GM23338 (cell line): ENCODE measurements around the gene SCN1B. TPM values are rescaled to one million over a fixed set of nuclear protein-coding genes. Genes with fewer than 3 reads are reported as not detected.
A peak's percentile ranks its signal among the peaks of the same experiment; 100 is the strongest.

Experiments used
- ATAC-seq: fragments of 200-7000 bp; cut with Tn5 transposase; 3 replicates; pipeline ENCODE4 v1.9.1; 2020
- DNase-seq: peaks from one replicate; pipeline ENCODE4 v3.0.0-alpha.2; 2015; ENCODE audit warnings: low spot score
- H2AFZ ChIP-seq: fragments of 200-600 bp; sonication (generic); 2 replicates; pipeline ENCODE4 v1.8.0; 2016; ENCODE audit warnings: antibody characterized with exemption, mild to moderate bottlenecking, moderate library complexity
- H3F3A ChIP-seq: fragments of 200-600 bp; sonication (generic); replicated peaks from 2 replicates; pipeline ENCODE4 v1.8.0; 2017; ENCODE audit warnings: antibody characterized with exemption, mixed run types, low read depth
- H3K27ac ChIP-seq: fragments of 200-600 bp; sonication (generic); 2 replicates; pipeline ENCODE4 v1.6.1; 2016; ENCODE audit warnings: low read depth
- H3K27me3 ChIP-seq: fragments of 200-600 bp; sonication (generic); 2 replicates; pipeline ENCODE4 v1.8.0; 2016; ENCODE audit warnings: mild to moderate bottlenecking, mixed run types, moderate library complexity; ENCODE audit not compliant: insufficient read depth
- H3K36me3 ChIP-seq: fragments of 200-600 bp; sonication (generic); 2 replicates; pipeline ENCODE4 v1.8.0; 2016; ENCODE audit warnings: mild to moderate bottlenecking; ENCODE audit not compliant: insufficient read depth
- H3K4me1 ChIP-seq: fragments of 200-600 bp; sonication (generic); 2 replicates; pipeline ENCODE4 v1.8.0; 2016; ENCODE audit warnings: mild to moderate bottlenecking, moderate library complexity; ENCODE audit not compliant: insufficient read depth
- H3K4me2 ChIP-seq: fragments of 200-600 bp; sonication (generic); 2 replicates; pipeline ENCODE4 v1.7.1; 2017; ENCODE audit warnings: mixed run types
- H3K4me3 ChIP-seq: fragments of 200-600 bp; sonication (generic); 2 replicates; pipeline ENCODE4 v1.6.1; 2016; ENCODE audit warnings: mixed run types
- H3K79me2 ChIP-seq: fragments of 200-600 bp; sonication (generic); replicated peaks from 2 replicates; pipeline ENCODE4 v1.8.0; 2017; ENCODE audit warnings: mild to moderate bottlenecking; ENCODE audit not compliant: insufficient read depth
- H3K9me2 ChIP-seq: fragments of 200-600 bp; sonication (generic); 2 replicates; pipeline ENCODE4 v1.8.0; 2017; ENCODE audit not compliant: insufficient read depth
- H4K20me1 ChIP-seq: fragments of 200-600 bp; sonication (generic); replicated peaks from 2 replicates; pipeline ENCODE4 v1.8.0; 2017; ENCODE audit warnings: mild to moderate bottlenecking; ENCODE audit not compliant: insufficient read depth
- H3K27ac Mint-ChIP-seq: 2 replicates; pipeline ENCODE4 v1.8.0; 2020; ENCODE audit warnings: inconsistent platforms, mild to moderate bottlenecking, moderate library complexity, mixed read lengths
- H3K27me3 Mint-ChIP-seq: 3 replicates; pipeline ENCODE4 v1.8.0; 2022; ENCODE audit warnings: low read depth, mild to moderate bottlenecking, moderate library complexity, mixed read lengths, inconsistent platforms; ENCODE audit not compliant: insufficient read depth, poor library complexity
- H3K36me3 Mint-ChIP-seq: 3 replicates; pipeline ENCODE4 v1.8.0; 2021; ENCODE audit warnings: low read depth, mild to moderate bottlenecking, inconsistent platforms, moderate library complexity, mixed read lengths
- H3K4me1 Mint-ChIP-seq: 3 replicates; pipeline ENCODE4 v1.8.0; 2020; ENCODE audit warnings: mild to moderate bottlenecking, inconsistent platforms, mixed read lengths
- H3K4me3 Mint-ChIP-seq: 3 replicates; pipeline ENCODE4 v1.8.0; 2021; ENCODE audit warnings: moderate library complexity, mild to moderate bottlenecking, inconsistent platforms, mixed read lengths
- H3K9me3 Mint-ChIP-seq: 3 replicates; pipeline ENCODE4 v1.8.0; 2020; ENCODE audit warnings: moderate library complexity, mild to moderate bottlenecking, inconsistent platforms, mixed read lengths
- JUNB ChIP-seq: IDR thresholded peaks from one replicate; pipeline ENCODE4 v1.6.1; 2016; ENCODE audit warnings: antibody characterized with exemption; ENCODE audit not compliant: unreplicated experiment
- NANOG ChIP-seq: IDR thresholded peaks from 2 replicates; pipeline ENCODE4 v1.6.1; 2016; ENCODE audit warnings: antibody characterized with exemption, borderline replicate concordance
- POLR2AphosphoS5 ChIP-seq: IDR thresholded peaks from 2 replicates; pipeline ENCODE4 v1.6.1; 2016; ENCODE audit warnings: antibody characterized with exemption, low read depth
- REST ChIP-seq: IDR thresholded peaks from one replicate; pipeline ENCODE4 v1.6.1; 2018; ENCODE audit warnings: antibody characterized with exemption; ENCODE audit not compliant: unreplicated experiment
- ZNF462 ChIP-seq: fragments of 250-450 bp; sonication (Bioruptor Pico); IDR thresholded peaks from 2 replicates; pipeline ENCODE4 v1.5.0; 2020; ENCODE audit warnings: mild to moderate bottlenecking, moderate library complexity
- polyA plus RNA-seq: library from polyadenylated mRNA; unstranded; fragments of >200 nt; fragmentation: Nextera tagmentation; extraction: Ambion mirVana; gene quantifications from 2 replicates; pipeline ENCODE4 v1.2.1, GENCODE V29; 2016
- total RNA-seq: library from RNA; depleted of rRNA; stranded (reverse); fragments of >200 nt; shearing (Covaris generic); gene quantifications from 2 replicates; pipeline ENCODE4 v1.2.3, GENCODE V29; 2014

SCN1B gene
- total and polyA plus RNA-seq, 2 experiments from 2014 or later, result 1.7 to 4.8 TPM

- Histone ChIP-seq H3K27ac (no peak overlapping the region), H4K20me1 (peaks cover 11% of the 10 kb centered on the region; the same call in 1 of the 2 replicates), H3K27me3 (no peaks in the 10 kb centered on the region), H3K4me3 (no peak overlapping the region), H3K9me2 (no peaks in the 10 kb centered on the region), H3F3A (peaks cover 44% of the 10 kb centered on the region), H3K79me2 (no peaks in the 10 kb centered on the region), H3K4me2 (no peak overlapping the region), H3K36me3 (peaks cover 50% of the 10 kb centered on the region), H3K4me1 (0 out of 2 replicates have a peak, but pooled peaks cover 5% of the 10 kb centered on the region), H2AFZ (no peak overlapping the region)
- H3K27me3 Mint-ChIP-seq, result peaks cover 19% of the 10 kb centered on the region
- no peak overlapping the region for H3K27ac Mint-ChIP-seq
- TF ChIP-seq POLR2AphosphoS5 (peak; percentile 21; the same call in 1 of the 2 replicates), REST (no peak)
- DNase-seq, result no peak
- ATAC-seq, result no peak
- H3K36me3 Mint-ChIP-seq, result peaks cover 86% of the 10 kb centered on the region
- H3K4me1 Mint-ChIP-seq, result no peaks in the 10 kb centered on the region; the same call in 2 of the 3 replicates
- H3K4me3 Mint-ChIP-seq, result no peak overlapping the region
- no peaks in the 10 kb centered on the region; the same call in 2 of the 3 replicates for H3K9me3 Mint-ChIP-seq
Observed at GRCh38 chr19:35024095-35024494, 6.2 kb upstream of the SCN1B start.

- Histone ChIP-seq H3K4me2 (no peak overlapping the region), H3K79me2 (no peaks in the 10 kb centered on the region), H3K27ac (no peak overlapping the region), H3K4me3 (no peak overlapping the region), H3K36me3 (peaks cover 44% of the 10 kb centered on the region), H3K4me1 (0 out of 2 replicates have a peak, but pooled peaks cover 5% of the 10 kb centered on the region), H3F3A (peaks cover 49% of the 10 kb centered on the region), H3K27me3 (peaks cover 10% of the 10 kb centered on the region), H4K20me1 (peaks cover 11% of the 10 kb centered on the region; the same call in 1 of the 2 replicates), H2AFZ (no peak overlapping the region), H3K9me2 (no peaks in the 10 kb centered on the region)
- H3K9me3 Mint-ChIP-seq, result peaks cover 3% of the 10 kb centered on the region; the same call in 2 of the 3 replicates
- H3K27ac Mint-ChIP-seq, result no peak overlapping the region
- ATAC-seq, result no peak
- peaks cover 68% of the 10 kb centered on the region for H3K36me3 Mint-ChIP-seq
- H3K27me3 Mint-ChIP-seq, result peaks cover 22% of the 10 kb centered on the region
- no peak for DNase-seq
- no peak overlapping the region for H3K4me3 Mint-ChIP-seq
- no peaks in the 10 kb centered on the region; the same call in 2 of the 3 replicates for H3K4me1 Mint-ChIP-seq
- TF ChIP-seq REST (no peak), NANOG (no peak), POLR2AphosphoS5 (no peak), JUNB (no peak), ZNF462 (CRISPR knock-in tag) (no peak)
Observed at GRCh38 chr19:35025969-35026368, 4.3 kb upstream of the SCN1B start.
